ENCODE results near the gene TMBIM1. TPM values are rescaled to one million over a fixed set of nuclear protein-coding genes. Genes with fewer than 3 reads are reported as not detected.

TMBIM1 gene
- total RNA-seq, 2 donors from 2014 or later, result 156 to 166 TPM

DNA sequence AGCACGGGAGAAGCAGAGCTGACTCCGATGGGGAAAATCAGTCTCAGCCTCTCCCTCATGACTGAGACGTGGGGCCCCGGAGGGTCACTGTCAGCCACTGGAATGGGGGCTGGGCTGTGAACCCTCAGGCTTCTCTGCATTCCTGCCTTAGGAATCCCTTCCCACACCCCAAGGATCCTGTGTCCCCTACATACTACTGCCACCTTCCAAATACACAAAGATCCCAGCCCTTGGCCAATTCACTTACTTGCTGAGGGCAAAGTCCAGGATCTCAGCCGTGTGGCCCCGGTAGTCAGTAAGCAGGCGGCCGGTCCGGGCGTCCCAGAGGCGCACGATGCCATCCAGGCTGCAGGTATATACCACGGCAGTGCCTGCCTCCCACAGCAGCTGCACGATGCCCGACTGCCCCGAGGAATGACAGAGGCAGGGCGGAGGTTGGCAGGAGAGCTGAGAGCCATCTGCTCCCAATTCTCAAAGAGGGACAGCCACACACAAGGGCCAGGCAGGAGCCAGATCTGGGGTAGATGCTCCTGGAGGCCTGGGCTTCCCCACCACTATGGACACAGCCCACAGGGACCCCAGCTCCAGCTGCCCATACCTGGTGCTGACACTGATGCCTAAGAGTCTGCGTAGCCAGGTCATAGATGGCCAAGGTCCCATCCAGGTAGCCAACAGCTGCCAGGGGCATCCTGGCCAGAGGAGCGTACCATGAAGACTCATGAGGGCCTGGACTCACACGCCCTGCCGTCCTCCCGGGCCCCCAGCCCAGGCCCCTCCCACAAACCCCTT, 27.3 kb downstream of the TMBIM1 start:
- no peak for ATAC-seq
- no peak for DNase-seq
- intact Hi-C loops (cut with DNase I), result no loop called here

DNA sequence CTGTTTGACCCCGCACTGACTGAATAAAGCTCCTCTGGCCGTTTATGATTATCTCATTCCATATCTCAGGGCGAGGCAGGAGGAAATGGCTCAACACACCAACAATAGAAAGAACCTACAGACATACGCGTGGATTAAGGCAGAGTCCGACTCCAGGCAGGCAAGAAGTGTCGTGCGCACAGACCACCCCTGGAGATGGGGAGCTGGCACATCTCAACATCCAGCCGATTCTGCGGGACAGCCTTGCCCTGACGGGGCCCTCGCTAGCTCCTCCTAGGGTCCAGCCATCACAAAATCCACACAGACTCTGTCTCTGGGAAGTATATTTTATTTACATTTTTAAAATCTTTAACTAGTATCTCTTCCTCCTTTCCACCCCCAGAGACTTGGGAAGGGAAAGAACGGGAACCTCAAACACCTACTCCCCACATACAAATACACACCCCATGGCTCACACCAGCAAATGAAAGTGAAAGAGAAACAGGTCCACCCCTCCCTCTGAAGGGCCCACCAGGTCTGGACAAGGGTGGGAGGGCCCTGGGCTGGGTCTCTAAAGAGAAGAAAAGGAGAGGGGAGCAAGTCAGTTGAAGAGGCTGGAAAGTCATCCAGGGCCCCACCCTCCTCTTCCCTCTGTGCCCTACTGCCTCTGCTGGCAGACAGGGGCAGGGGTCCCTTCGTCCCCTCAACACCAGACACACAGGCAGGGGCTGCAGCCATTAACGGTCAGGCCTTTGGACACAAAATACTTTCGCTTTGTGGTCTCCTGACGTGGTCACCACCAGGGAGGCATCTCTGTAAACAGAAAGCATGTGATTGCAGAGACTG, 28.3 kb downstream of the TMBIM1 start:
- intact Hi-C loops (cut with DNase I), result no loop called here
- no peak for DNase-seq
- no peak for ATAC-seq

DNA sequence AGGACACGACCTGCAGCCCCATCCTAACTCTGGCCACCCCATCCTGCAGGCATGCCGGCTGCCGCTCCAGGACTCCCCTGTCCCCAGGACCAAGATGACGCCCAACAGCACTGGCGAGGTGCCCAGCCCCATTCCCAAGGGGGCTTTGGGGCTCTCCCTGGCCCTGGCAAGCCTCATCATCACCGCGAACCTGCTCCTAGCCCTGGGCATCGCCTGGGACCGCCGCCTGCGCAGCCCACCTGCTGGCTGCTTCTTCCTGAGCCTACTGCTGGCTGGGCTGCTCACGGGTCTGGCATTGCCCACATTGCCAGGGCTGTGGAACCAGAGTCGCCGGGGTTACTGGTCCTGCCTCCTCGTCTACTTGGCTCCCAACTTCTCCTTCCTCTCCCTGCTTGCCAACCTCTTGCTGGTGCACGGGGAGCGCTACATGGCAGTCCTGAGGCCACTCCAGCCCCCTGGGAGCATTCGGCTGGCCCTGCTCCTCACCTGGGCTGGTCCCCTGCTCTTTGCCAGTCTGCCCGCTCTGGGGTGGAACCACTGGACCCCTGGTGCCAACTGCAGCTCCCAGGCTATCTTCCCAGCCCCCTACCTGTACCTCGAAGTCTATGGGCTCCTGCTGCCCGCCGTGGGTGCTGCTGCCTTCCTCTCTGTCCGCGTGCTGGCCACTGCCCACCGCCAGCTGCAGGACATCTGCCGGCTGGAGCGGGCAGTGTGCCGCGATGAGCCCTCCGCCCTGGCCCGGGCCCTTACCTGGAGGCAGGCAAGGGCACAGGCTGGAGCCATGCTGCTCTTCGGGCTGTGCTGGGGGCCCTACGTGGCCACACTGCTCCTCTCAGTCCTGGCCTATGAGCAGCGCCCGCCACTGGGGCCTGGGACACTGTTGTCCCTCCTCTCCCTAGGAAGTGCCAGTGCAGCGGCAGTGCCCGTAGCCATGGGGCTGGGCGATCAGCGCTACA, 29.4 kb downstream of the TMBIM1 start:
- intact Hi-C loops (cut with DNase I), result no loop called here
- ATAC-seq, result no peak
- no peak for DNase-seq

DNA sequence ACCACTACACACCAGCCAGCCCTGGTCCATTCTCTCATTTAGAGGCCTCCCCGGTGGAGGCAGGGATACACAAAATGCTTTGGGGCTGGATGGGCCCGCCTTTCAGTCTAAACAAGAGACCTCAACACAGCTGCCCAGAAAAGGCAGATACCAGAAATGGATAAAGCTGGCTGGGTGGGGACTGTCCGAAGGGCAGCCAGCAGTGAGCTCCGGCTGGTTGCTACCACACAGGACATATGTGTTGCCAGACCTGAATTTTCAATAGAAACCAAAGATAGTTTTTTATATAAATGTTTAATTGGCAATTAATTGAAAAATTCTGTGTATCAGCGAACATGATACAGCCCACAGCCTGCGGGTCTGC, 30.1 kb downstream of the TMBIM1 start:
- no peak for ATAC-seq
- no peak for DNase-seq
- intact Hi-C loops (cut with DNase I), result no loop called here

DNA sequence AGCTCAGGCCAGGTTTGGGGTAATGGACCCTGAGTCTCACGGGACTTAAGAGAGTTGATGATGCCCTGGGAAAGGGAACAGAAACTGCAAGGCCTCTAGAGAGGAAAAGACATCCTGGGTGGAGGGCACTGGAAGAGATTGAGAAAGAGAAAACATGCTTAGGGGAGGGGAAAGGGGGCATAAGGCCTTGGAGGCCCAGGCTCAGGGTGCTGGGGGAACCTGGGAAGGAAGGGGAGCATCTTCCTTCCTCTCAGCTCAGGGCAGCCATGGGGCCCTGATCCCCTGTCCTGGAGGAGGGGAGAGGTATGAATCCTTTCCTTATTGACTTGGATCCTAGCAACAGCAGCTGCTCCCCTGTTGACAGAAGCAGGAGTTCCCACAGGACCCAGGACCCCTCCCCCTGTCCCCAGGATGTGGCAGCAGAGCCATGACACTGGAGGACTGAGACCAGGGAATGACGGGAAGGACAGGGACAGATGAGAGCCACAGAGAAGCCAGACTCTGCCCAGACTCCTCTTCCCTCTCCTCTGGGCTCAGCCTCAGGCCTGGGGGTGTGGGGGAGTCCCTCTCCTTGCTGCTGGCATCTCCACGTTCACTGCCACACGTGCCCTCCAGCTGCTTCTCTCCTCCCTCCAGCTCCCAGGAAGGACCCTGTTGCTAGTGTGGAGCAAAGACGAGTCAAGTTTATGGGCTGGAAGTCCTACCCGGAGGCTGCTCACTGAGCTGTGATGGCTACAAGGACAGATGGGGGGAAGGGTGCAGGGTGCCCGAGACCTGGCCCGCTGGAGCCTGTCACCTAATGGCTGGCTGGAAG, 30.7 kb downstream of the TMBIM1 start:
- ATAC-seq (no peak), DNase-seq (no peak)
- intact Hi-C loops (cut with DNase I), result no loop called here

DNA sequence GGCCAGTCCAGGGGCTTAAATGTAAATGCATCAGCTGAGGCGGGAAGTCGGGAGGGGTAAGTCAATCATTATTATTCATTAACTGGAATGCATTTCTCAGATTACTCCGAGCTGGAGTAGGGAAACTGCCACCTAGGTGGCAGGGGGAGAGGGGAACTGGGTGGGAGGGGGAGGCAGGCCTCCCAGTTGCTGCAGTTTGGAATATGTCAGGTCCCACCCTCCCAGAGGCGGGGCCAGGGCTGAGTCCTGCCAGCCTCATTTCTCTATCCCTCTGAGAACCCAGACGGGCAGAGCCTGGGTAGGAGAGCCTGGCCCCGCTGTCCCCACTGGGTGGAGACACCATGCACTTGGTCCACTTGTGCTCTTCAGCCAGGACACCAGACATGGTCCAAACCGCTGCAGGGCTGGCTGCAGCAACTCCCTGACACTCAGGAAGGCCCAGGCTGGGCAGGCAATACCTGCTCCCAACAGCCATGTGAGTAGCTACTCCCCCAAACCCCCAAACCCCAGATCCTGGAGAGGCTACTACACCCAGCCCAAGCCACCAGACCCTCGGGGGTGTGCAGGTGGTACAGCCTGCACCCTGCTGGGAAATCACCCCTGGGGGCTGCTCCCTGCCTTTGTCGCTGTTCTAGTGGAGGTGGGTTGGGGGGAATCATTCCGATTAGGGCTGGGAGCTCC, 31.4 kb downstream of the TMBIM1 start, which contains the start of gene GPBAR1:
GPBAR1 (plus strand) TSS at position 274 of the 681 bp plus-strand sequence. CDS start 1,710 bp downstream, outside the sequence.
- ATAC-seq, result peak; percentile 16 to 39
- peak; percentile 74 for DNase-seq
- intact Hi-C loops (cut with DNase I), result no loop called here

DNA sequence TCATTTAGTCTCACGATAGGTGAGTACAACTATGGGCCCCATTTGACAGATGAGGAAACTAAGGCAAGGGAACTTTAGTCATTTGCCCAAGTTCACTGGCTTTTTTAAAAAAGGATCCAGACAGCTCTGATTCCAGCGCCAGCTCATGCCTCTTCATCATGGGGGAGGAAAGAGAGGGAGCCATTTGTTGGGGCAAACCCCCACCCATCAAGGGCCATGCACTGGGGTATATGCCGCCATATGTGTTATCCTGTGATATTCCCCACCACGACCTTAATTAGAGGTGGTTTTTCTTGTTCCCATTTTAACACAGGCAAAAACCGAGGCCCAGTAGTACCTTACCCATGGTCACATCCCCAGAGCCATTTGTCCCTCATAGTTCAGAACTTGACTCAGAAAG, 32.1 kb downstream of the TMBIM1 start:
- no peak for ATAC-seq
- no peak for DNase-seq
- intact Hi-C loops (cut with DNase I), result no loop called here

DNA sequence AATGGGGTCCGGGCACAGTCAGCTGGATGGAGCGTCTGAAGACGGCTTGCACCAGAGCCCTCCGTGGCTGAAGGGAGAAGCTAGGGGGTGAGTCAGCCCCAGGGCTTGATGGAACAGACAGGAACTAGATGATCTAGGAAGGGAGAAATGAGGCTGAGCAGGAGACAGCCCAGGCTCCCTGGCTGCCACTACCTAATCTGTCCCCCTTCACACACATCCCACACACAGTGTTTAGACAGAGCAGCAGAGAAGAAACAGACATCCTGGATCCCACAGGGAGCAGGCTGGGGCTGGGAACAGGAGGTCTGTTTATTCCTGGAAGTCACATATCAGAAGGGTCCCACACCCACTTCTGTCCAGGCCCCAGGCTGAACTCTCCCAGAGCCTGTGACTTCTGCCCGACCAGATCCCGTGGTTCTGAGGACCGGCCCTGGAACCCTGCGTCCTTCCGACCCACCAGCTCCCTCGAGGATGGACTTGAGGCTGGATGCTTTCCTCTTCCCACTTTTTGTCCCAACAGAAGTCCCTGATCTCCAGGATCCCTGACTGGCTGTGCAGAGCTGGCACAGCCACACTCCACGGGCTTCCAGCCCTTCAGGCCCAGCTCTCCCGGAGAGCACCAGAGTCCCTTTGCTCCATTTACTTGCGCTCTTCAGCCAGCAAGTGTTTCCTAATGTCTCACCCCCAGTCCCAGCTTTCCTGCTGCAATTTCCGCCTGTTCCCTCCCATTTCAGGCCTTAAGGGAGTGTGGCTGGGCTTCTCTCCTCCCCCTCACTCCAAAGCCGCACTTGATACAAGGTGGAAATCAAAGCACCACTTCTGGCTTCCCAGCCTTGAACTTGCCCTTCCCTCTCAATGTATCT, 33.0 kb downstream of the TMBIM1 start:
- DNase-seq (peak; percentile 79), ATAC-seq (peak; percentile 77 to 79)
- intact Hi-C loops (cut with DNase I), result loop anchor here in 1 of 2 donors (5.0 kb wide), 1 partner anchor 72 kb away; no protein-coding TSS in a partner anchor

DNA sequence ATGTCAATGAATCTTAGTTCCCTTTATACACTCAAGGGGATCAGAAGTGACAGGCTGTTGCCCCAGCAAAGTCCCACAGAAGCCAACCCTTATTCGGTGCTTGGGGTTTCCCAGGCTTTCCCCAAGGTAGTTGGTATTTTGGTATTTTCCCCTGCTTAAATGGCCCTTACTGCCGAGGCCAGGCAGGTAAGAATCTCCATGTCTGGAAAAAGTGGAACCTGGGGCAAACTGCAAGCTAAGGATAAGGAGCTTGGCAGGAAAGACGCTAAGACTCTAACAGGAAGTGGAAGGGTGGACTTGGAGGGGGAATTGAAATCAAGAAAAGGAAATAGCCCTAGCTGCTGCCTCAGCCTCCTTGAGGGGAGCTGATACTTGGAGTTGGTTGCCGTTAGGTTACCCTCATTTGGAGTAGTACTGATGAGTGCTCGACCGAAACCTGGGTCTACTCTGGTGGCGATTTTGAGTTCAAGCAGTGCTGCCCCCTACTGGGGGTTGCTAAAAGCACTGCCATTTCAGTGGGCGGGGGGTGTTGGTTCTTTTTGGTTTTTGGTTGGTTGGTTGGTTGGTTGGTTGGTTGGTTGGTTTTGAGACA, 34.8 kb downstream of the TMBIM1 start:
- intact Hi-C loops (cut with DNase I), result loop anchor here in 1 of 2 donors (5.0 kb wide), 1 partner anchor 70 kb away; no protein-coding TSS in a partner anchor
- ATAC-seq, result peak in 1 of 2 donors; percentile 14

DNA sequence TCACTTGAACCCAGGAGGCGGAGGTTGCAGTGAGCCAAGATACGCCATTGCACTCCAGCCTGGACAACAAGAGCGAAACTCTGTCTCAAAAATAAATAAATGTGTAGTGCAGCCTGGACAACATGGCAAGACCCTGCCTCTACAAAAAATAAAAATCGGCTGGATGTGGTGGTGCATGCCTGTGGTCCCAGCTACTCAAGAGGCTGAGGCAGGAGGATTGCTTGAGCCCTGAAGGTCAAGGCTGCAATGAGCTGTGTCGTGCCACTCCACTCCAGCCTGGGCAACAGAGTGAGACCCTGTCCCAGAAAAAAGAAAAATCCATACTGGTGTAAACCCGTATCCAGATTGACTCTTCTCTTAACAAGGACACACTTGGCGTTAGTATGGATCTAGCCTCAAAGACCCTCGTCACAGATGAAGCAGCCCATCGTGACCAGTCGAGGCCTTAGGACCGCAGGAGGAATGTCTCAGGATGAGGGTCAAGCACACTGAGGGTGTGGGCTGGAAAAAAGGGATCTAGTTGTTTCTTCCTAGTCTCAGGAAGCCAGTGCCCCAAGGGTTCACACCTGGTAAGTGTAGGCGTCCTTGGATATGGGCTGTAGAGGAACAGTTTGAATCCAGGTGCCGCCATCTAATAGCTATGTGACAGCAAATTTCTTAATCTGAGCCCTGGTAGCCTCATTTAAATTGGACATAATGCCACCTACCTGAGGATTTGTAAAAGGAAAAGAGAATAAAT, 35.5 kb downstream of the TMBIM1 start:
- no peak for ATAC-seq
- no peak for DNase-seq
- intact Hi-C loops (cut with DNase I), result loop anchor here in 1 of 2 donors (5.0 kb wide), 1 partner anchor 69 kb away; no protein-coding TSS in a partner anchor

More for the DNA sequence above, 34.8 kb downstream of the TMBIM1 start:
- DNase-seq, result no peak

DNA sequence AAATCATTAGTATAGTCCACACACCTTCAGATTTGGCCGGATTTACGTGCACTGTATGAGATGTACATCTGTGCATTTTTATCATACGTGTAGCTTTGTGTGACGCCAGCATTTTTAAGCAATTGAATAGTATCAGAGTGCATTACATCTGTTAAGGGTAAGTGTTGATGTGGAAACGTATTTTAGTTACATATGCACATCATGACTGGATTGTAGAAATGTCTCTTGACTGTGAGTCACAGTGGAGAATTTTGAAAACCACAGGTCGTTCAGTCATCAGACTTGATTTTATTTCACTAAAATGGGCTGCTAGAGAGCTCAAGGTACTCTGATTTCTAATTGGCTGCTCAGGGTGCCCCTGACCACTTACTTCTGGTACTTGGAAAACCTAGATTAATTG, 36.9 kb downstream of the TMBIM1 start:
- intact Hi-C loops (cut with DNase I), result loop anchor here in 1 of 2 donors (5.0 kb wide), 1 partner anchor 68 kb away; no protein-coding TSS in a partner anchor
- DNase-seq (no peak), ATAC-seq (no peak)

DNA sequence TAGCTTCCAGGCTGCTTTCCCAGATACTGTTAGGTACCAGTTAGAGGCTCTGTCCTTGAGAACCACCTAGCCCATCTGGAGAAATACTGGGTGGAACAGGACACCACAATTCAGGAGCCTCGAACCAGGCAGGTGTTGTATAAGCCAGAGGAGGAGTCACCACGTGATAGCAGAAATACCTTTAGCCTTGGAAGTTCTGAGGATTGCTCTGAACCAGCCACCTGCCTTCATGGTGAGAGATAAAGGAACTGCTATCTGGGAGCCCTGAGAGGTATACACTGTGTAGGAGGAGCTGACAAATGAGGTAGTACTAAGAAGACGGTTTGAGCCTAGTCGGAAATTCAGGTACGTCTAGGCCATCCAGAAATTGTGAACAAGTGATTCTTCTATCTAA, 39.1 kb downstream of the TMBIM1 start:
- intact Hi-C loops (cut with DNase I), result no loop called here
- DNase-seq (no peak), ATAC-seq (no peak)

DNA sequence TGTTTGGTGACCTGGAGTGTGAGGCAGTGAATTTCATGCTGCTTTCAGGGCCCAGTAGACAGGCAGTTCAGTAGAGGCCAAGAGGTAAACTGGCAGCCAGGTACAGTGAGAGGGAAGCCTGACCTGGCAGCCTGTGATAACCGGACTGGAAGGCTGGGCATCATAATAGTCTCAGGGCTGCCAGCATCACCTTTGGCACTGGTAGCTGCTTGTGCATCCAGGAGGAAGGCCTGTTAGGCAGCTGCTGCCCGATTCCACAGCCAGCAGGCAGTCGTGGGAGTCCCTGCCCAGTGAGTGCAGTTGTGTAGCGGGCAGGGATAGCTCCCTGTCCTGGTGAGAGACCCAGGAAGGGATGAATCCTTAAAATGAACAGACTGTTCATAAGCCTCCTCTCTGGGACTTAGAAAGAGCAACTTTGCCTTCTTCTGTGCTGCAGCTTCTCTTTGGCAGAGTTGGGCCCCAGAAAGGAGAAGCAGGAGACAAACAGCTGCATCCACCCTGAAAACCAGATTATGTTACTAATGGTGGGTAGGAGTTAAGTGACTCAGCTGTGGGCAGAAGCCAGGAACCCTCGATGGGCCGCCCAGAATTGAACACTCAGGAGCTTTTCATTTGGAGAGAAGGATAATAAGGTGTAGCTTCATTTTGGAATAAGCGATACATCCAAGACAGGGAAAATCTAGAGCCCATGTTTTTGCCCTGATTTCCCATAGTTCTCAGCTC, 39.6 kb downstream of the TMBIM1 start:
- intact Hi-C loops (cut with DNase I), result no loop called here
- ATAC-seq (peak in 1 of 2 donors; percentile 55), DNase-seq (no peak)

DNA sequence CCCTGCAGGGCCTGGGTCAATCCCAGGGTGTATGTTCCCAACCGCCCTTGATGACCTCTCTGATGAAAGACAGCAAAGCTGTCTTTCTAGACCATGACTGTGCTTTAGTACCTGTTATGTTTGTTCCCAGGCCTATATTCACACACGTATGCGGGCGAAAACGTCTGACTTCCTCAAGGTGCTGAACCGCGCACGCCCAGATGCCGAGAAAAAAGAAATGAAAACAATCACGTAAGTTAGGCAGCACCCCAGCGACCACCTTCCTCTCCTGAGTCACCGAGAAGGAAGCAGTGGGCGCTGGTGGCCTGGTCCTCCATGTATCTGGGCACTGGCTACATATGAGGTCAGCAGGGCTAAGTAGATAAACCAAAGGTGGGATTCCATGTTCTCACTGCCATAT, 42.6 kb downstream of the TMBIM1 start:
- intact Hi-C loops (cut with DNase I), result no loop called here
- no peak for DNase-seq

DNA sequence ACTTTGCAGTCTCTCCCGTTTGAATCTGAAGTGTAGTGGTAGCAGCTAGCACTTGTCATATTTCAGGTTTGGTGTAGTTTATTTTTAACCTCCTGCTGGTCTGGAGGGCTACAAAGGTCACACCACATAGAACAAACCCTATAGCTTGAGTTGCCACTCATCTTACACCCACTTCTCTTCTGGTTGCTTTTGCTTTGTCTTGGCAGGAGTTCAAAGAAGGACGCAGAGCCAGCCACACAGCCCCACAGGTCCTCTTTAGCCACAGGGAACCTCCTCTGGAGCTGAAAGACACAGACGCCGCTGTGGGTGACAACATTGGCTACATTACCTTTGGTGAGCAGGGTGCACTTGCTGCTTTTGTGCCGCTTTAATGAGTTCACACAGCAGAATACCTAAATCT, 47.1 kb downstream of the TMBIM1 start:
- ATAC-seq (peak; percentile 53 to 61), DNase-seq (no peak)
- intact Hi-C loops (cut with DNase I), result no loop called here

More for the DNA sequence above, 42.6 kb downstream of the TMBIM1 start:
- no peak for ATAC-seq
